H1 (cell line): ENCODE results near the gene STX8. TPM values are rescaled to one million over a fixed set of nuclear protein-coding genes. Genes with fewer than 3 reads are reported as not detected.

Experiments
- ASH2L ChIP-seq: fragments of 200-600, 300-600 bp; sonication (generic); IDR thresholded peaks from one replicate; pipeline ENCODE4 v1.7.1; 2017; ENCODE audit warnings: low read length
- ATF3 ChIP-seq: IDR thresholded peaks from 2 replicates; pipeline ENCODE4 v1.6.1; 2011; ENCODE audit warnings: low read depth, mild to moderate bottlenecking, low read length; ENCODE audit not compliant: insufficient read depth
- CHD7 ChIP-seq: fragments of 300-600 bp; sonication (generic); IDR thresholded peaks from 2 replicates; pipeline ENCODE4 v1.7.1; 2012; ENCODE audit warnings: low read length, moderate library complexity, mild to moderate bottlenecking, inconsistent platforms; ENCODE audit not compliant: insufficient replicate concordance
- HDAC2 ChIP-seq, 2 experiments: fragments of 300-600 bp in 1 of 2; sonication (generic) in 1 of 2; IDR thresholded peaks; 2 replicates each; pipeline ENCODE4 v1.6.1; 2011 to 2012; ENCODE audit warnings: low read depth in 2 of 2, low read length in 2 of 2, mild to moderate bottlenecking in 2 of 2, moderate library complexity in 2 of 2, borderline replicate concordance in 1 of 2, inconsistent platforms in 1 of 2
- KDM1A ChIP-seq: fragments of 200-600, 300-600 bp; sonication (generic); IDR thresholded peaks from 2 replicates; pipeline ENCODE4 v1.7.1; 2016; ENCODE audit warnings: mild to moderate bottlenecking, low read length, borderline replicate concordance
- KDM5A ChIP-seq: fragments of 200-600 bp; IDR thresholded peaks from 2 replicates; pipeline ENCODE4 v1.7.1; 2012; ENCODE audit warnings: mild to moderate bottlenecking, low read length, inconsistent platforms, mixed read lengths
- RBBP5 ChIP-seq: IDR thresholded peaks from 2 replicates; pipeline ENCODE4 v1.7.1; 2012; ENCODE audit warnings: low read depth, mild to moderate bottlenecking, inconsistent platforms, low read length, moderate library complexity, borderline replicate concordance
- SP4 ChIP-seq: IDR thresholded peaks from 2 replicates; pipeline ENCODE4 v1.6.1; 2012; ENCODE audit warnings: low read length, inconsistent platforms
- SUZ12 ChIP-seq: fragments of 200-600 bp; sonication (generic); IDR thresholded peaks from 2 replicates; pipeline ENCODE4 v1.6.1; 2012; ENCODE audit warnings: mild to moderate bottlenecking, inconsistent platforms, low read length, moderate library complexity, mixed read lengths
- TCF12 ChIP-seq: IDR thresholded peaks from 2 replicates; pipeline ENCODE4 v1.6.1; 2011; ENCODE audit warnings: low read depth, mild to moderate bottlenecking, low read length
- polyA plus RNA-seq, 7 experiments: library from polyadenylated mRNA; depleted of rRNA in 3 of 7; stranded (reverse) in 5 of 7; unstranded in 2 of 7; fragments of >200 nt in 5 of 7; fragments of 200-250 nt in 2 of 7; gene quantifications; 1 replicate in 5 of 7; 2 replicates in 1 of 7; 4 replicates in 1 of 7; pipeline versions ENCODE4 v1.2.1 to v1.2.3, GENCODE V29; 2011 to 2013; ENCODE audit warnings: missing spikeins in 2 of 7, mixed read lengths in 2 of 7
- total RNA-seq: library from RNA; stranded (reverse); fragmentation: NEBNext Ultra II Directional; extraction: Animal tissue kit (Norgen Biotek cat#: 25700); gene quantifications from 2 replicates; pipeline ENCODE4 v1.2.1, GENCODE V29; 2021

Gene STX8
- total and polyA plus RNA-seq, 2 of the 8 experiments (the other 6 are each of a cell fraction or from before 2014, with no cell fraction given), result 22.8 to 42.5 TPM

- TF ChIP-seq CHD7, result no peak
- TF ChIP-seq RBBP5, result no peak
- TF ChIP-seq SUZ12, result no peak
- TF ChIP-seq ATF3, result no peak
- TF ChIP-seq KDM5A, result no peak
- TF ChIP-seq ASH2L, result no peak
- no peak for TF ChIP-seq KDM1A
- TF ChIP-seq HDAC2 (IDR thresholded peaks at IDR 0.05; ENCODE audit: borderline replicate concordance in 1 of 2, low read depth in 2 of 2, low read length in 2 of 2), result no peak
- TF ChIP-seq TCF12, result no peak
- TF ChIP-seq SP4, result no peak
Measured at GRCh38 chr17:9231449-9232154, 344.0 kb downstream of the STX8 start (continued).
